ENCODE results near the gene MPND. TPM values are rescaled to one million over a fixed set of nuclear protein-coding genes. Genes with fewer than 3 reads are reported as not detected.

MPND gene
- total RNA-seq, 1 experiment from 2014 or later: 37.0 TPM

DNA sequence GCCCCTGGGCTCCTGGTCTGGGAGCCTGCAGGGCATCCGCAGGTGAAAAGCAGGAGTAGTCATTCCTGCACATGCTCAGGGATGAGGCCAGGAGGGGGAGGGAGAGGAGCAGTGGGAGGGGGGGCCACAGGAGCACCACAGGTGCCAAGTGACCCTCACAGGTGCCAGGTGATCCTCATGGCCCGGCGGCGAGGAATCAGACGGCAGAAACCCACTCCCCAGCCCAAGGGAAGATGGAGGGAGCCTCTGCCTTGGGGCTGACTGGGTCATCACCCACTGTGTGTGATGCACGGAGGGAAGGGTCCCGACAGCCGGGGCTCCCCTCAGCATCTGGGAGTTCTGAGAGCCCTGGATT is 29.6 kb downstream of the MPND start:
- H3K36me3 Mint-ChIP-seq (ENCODE audit: insufficient read depth in 1 of 3, low read depth in 3 of 3): peaks cover 0 to 3% (median 1%) of the 10 kb centered on the region in 3 experiments; a peak in 4 of 7 replicates
- Histone ChIP-seq H3K23ac (ENCODE audit: insufficient read length, low read depth, low read length) (no peak overlapping the region), H3K4me2 (ENCODE audit: insufficient read depth, insufficient read length, low read length) (no peak overlapping the region), H2BK5ac (ENCODE audit: insufficient read length, low read length) (no peak overlapping the region), H3K79me1 (ENCODE audit: insufficient read depth, low read depth, low read length, poor library complexity, severe bottlenecking) (peaks cover 7% of the 10 kb centered on the region), H3K27ac (ENCODE audit: insufficient read length, low read depth, low read length) (no peak overlapping the region), H3K18ac (ENCODE audit: insufficient read length, low read depth, low read length) (no peak overlapping the region), H2BK15ac (ENCODE audit: low read depth, low read length) (no peak overlapping the region), H3K56ac (ENCODE audit: insufficient read length, low read depth, low read length) (no peak overlapping the region), H3K14ac (ENCODE audit: insufficient read depth, low read length) (no peak overlapping the region), H3K9ac (ENCODE audit: extremely low read depth, insufficient read length, low read length) (no peak overlapping the region), H2BK12ac (ENCODE audit: insufficient read length, low read depth, low read length) (no peak overlapping the region), H3K79me2 (ENCODE audit: insufficient read depth, low read length) (no peaks in the 10 kb centered on the region; the same call in 1 of the 2 replicates), H3T11ph (ENCODE audit: low read length) (no peak overlapping the region), H4K5ac (ENCODE audit: insufficient read length, low read depth, low read length) (no peak overlapping the region), H4K91ac (ENCODE audit: insufficient read length, low read depth, low read length) (no peak overlapping the region), H3K4me1 (ENCODE audit: insufficient read depth, low read length) (peaks cover 8% of the 10 kb centered on the region; the same call in 1 of the 2 replicates), H4K8ac (replicated peaks; ENCODE audit: insufficient read length, low read depth, low read length) (no peak overlapping the region), H2BK120ac (ENCODE audit: low read depth, low read length, poor library complexity, severe bottlenecking) (no peak overlapping the region), H2BK20ac (ENCODE audit: low read depth, low read length, poor library complexity, severe bottlenecking) (no peak overlapping the region), H4K20me1 (ENCODE audit: control insufficient read depth, insufficient read depth, insufficient read length) (no peaks in the 10 kb centered on the region), H2AK5ac (ENCODE audit: insufficient read length, low read length) (no peak overlapping the region), H3K4ac (ENCODE audit: low read depth, low read length) (no peak overlapping the region), H3K27me3 (ENCODE audit: insufficient read depth, low read length) (no peaks in the 10 kb centered on the region), H3K23me2 (ENCODE audit: insufficient read length, low read depth, low read length, poor library complexity, severe bottlenecking) (no peaks in the 10 kb centered on the region), H3K9me3 (ENCODE audit: control insufficient read depth, low read depth, low read length) (no peaks in the 10 kb centered on the region), H2AFZ (ENCODE audit: low read length) (no peak overlapping the region)
- H3K9me3 Mint-ChIP-seq: no peaks in the 10 kb centered on the region
- DNase-seq: no peak
- TF ChIP-seq, protein P1, sequence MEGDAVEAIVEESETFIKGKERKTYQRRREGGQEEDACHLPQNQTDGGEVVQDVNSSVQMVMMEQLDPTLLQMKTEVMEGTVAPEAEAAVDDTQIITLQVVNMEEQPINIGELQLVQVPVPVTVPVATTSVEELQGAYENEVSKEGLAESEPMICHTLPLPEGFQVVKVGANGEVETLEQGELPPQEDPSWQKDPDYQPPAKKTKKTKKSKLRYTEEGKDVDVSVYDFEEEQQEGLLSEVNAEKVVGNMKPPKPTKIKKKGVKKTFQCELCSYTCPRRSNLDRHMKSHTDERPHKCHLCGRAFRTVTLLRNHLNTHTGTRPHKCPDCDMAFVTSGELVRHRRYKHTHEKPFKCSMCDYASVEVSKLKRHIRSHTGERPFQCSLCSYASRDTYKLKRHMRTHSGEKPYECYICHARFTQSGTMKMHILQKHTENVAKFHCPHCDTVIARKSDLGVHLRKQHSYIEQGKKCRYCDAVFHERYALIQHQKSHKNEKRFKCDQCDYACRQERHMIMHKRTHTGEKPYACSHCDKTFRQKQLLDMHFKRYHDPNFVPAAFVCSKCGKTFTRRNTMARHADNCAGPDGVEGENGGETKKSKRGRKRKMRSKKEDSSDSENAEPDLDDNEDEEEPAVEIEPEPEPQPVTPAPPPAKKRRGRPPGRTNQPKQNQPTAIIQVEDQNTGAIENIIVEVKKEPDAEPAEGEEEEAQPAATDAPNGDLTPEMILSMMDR (conservative IDR thresholded peaks at IDR 0.05): no peak
- peaks cover 4% of the 10 kb centered on the region; the same call in 1 of the 2 replicates for H3K27me3 Mint-ChIP-seq (ENCODE audit: low read depth)
- WGBS (ENCODE audit: extremely low coverage, insufficient read length, low lambda C conversion rate): no CpG with 5 or more reads among the region's 8 CpGs
- no peak overlapping the region for H3K4me3 Mint-ChIP-seq
- H3K4me1 Mint-ChIP-seq: peaks cover 35 to 49% of the 10 kb centered on the region in 2 experiments
- H3K27ac Mint-ChIP-seq: peak overlapping the region in 1 of 3 experiments; percentile 27; a peak in 1 of 7 replicates

Data from H9 (cell line).